Mucosa of descending colon (tissue), 3 donors: ENCODE measurements around the gene BTG2. TPM values are rescaled to one million over a fixed set of nuclear protein-coding genes. Genes with fewer than 3 reads are reported as not detected.

Source experiments
- ATAC-seq: fragments of 200-7000 bp; cut with Tn5 transposase; one replicate; pipeline ENCODE4 v1.9.1; 2020; ENCODE audit warnings: mild to moderate bottlenecking, moderate library complexity
- DNase-seq, 3 donors: peaks; one replicate each; pipeline ENCODE4 v3.0.0-alpha.2; 2020
- H3K36me3 ChIP-seq: fragments of 200-600 bp; one replicate; pipeline ENCODE4 v1.8.0; 2021; ENCODE audit warnings: low read depth, mild to moderate bottlenecking
- H3K4me1 ChIP-seq: fragments of 200-600 bp; one replicate; pipeline ENCODE4 v1.8.0; 2021; ENCODE audit warnings: low read depth, mild to moderate bottlenecking
- H3K4me3 ChIP-seq: fragments of 200-600 bp; one replicate; pipeline ENCODE4 v1.8.0; 2021; ENCODE audit warnings: mild to moderate bottlenecking
- H3K9me3 ChIP-seq: fragments of 200-600 bp; one replicate; pipeline ENCODE4 v1.8.0; 2021; ENCODE audit warnings: mild to moderate bottlenecking
- CTCF ChIP-seq: fragments of 200-600 bp; IDR thresholded peaks from one replicate; pipeline ENCODE4 v1.8.0; 2022; ENCODE audit warnings: antibody characterized with exemption, mild to moderate bottlenecking
- intact Hi-C, 2 donors: fragments of 100-400 bp; cut with DNase I in 1 of 2; cut with micrococcal nuclease in 1 of 2; formaldehyde crosslinking; loops; one replicate each; pipeline versions ENCODE4 v1.11.0 to v1.11.1; 2022; cut with DNase I, micrococcal nuclease
- total RNA-seq, 3 donors: library from RNA; stranded (reverse); fragmentation: NEBNext Ultra II Directional in 2 of 3; extraction: Animal tissue kit (Norgen Biotek cat#: 25700) in 2 of 3; gene quantifications; one replicate each; pipeline versions ENCODE4 v1.2.1 to v1.2.4, GENCODE V29; 2021 to 2023
- donor health status: DM: no; HTN: no; CAD: no; lungs with moderate emphysema.
- donor health status: DM: no; HTN: no; CAD: no.
- donor health status: DM: no; HTN: yes; CAD: no.

Gene BTG2
- total RNA-seq, 3 donors from 2014 or later: 65.7 to 406 (median 69.1) TPM

- intact Hi-C loops: no loop called here
- no peaks in the 10 kb centered on the region for H3K4me1 ChIP-seq
- ATAC-seq: no peak
These were observed 53.8 kb downstream of the BTG2 start for GRCh38 chr1:203359010-203359571.

More at GRCh38 chr1:203359010-203359571, 53.8 kb downstream of the BTG2 start:
- peak in 1 of 3 donors; percentile 35 for DNase-seq
- Histone ChIP-seq H3K4me3 (no peak overlapping the region), H3K36me3 (no peaks in the 10 kb centered on the region), H3K9me3 (no peaks in the 10 kb centered on the region)
- no peak for TF ChIP-seq CTCF

Other genes starting within 250 kb of the BTG2 start
- gene MYOG, start 219.5 kb upstream of the BTG2 start, total RNA-seq: not detected
- 1 to 10 TPM in 1 of 3 donors, under 1 TPM in 2; 0.53 to 1.3 (median 0.78) TPM for gene ADORA1, start 177.8 kb upstream of the BTG2 start, total RNA-seq
- not detected for gene MYBPH, start 129.7 kb upstream of the BTG2 start, total RNA-seq
- 10 to 100 TPM in 1 of 3 donors, 1 to 10 TPM in 1, under 1 TPM in 1; 0.58 to 10.8 (median 1.8) TPM for gene CHI3L1, start 118.8 kb upstream of the BTG2 start, total RNA-seq
- under 1 TPM in 2 of 3 donors, not detected in 1; 0.13 to 0.96 TPM for gene CHIT1, start 75.8 kb upstream of the BTG2 start, total RNA-seq
- 10 to 100 TPM; 26.6 to 45.7 (median 33.3) TPM for gene FMOD, start 45.6 kb downstream of the BTG2 start, total RNA-seq
- 100 to 1,000 TPM in 1 of 3 donors, 1 to 10 TPM in 2; 5.5 to 174 (median 5.6) TPM for gene PRELP, start 170.3 kb downstream of the BTG2 start, total RNA-seq
- gene OPTC, start 188.6 kb downstream of the BTG2 start, total RNA-seq: not detected